ENCODE measurements around the gene SBNO1.

SBNO1 gene

DNA sequence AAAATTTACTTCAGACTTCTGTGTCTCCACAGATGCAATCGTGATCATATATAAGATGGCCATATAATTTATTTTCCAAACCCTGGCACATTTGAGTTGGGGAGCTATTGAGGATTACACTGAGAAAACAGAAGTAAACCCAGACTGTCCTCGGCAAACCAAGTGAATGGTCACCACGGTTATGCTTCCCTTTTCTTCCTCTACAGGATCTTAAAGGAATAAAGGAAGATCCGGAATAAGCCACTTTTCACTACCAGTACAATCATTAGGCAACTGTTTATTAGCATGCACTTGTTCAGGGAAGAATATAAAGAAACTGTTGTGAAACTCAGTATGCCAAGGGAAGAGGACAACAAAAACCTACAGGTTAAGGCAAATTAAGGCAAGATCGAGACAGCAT, 27.6 kb downstream of the SBNO1 start:
- no peaks in the 10 kb centered on the region for H3K27me3 ChIP-seq (ENCODE audit: insufficient read depth, low read length, poor library complexity, severe bottlenecking)
- no peak for TF ChIP-seq EZH2phosphoT487 (IDR thresholded peaks at IDR 0.05; ENCODE audit: borderline replicate concordance)
- TF ChIP-seq, protein P1, sequence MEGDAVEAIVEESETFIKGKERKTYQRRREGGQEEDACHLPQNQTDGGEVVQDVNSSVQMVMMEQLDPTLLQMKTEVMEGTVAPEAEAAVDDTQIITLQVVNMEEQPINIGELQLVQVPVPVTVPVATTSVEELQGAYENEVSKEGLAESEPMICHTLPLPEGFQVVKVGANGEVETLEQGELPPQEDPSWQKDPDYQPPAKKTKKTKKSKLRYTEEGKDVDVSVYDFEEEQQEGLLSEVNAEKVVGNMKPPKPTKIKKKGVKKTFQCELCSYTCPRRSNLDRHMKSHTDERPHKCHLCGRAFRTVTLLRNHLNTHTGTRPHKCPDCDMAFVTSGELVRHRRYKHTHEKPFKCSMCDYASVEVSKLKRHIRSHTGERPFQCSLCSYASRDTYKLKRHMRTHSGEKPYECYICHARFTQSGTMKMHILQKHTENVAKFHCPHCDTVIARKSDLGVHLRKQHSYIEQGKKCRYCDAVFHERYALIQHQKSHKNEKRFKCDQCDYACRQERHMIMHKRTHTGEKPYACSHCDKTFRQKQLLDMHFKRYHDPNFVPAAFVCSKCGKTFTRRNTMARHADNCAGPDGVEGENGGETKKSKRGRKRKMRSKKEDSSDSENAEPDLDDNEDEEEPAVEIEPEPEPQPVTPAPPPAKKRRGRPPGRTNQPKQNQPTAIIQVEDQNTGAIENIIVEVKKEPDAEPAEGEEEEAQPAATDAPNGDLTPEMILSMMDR (conservative IDR thresholded peaks at IDR 0.05; ENCODE audit: low read length) = no peak
- no peak overlapping the region for H3K9ac ChIP-seq (ENCODE audit: low read depth, low read length, poor library complexity, severe bottlenecking)
- H3F3A ChIP-seq (ENCODE audit: low read depth) = no peaks in the 10 kb centered on the region
- no peaks in the 10 kb centered on the region for H3K9me3 ChIP-seq (ENCODE audit: insufficient read depth, low read depth, low read length)
- 0 out of 2 replicates have a peak, but pooled peaks cover 4% of the 10 kb centered on the region for H3K79me2 ChIP-seq (ENCODE audit: insufficient read depth, low read length)
- peaks cover 75% of the 10 kb centered on the region for H3K36me3 ChIP-seq (ENCODE audit: insufficient read depth, low read length)
- no peaks in the 10 kb centered on the region for H3K9me2 ChIP-seq (replicated peaks; ENCODE audit: low read depth, low read length)
- no peak overlapping the region for H3K4me3 ChIP-seq (ENCODE audit: low read length, poor library complexity, severe bottlenecking)
- no peak overlapping the region for H2AFZ ChIP-seq (ENCODE audit: low read length)
- peaks cover 7% of the 10 kb centered on the region for H4K20me1 ChIP-seq (ENCODE audit: insufficient read depth, low read length, poor library complexity, severe bottlenecking)
- no peak overlapping the region for H3K4me2 ChIP-seq (ENCODE audit: low read depth, low read length, poor library complexity, severe bottlenecking)
- no peaks in the 10 kb centered on the region for H3K4me1 ChIP-seq (ENCODE audit: insufficient read depth, low read length, poor library complexity, severe bottlenecking)

DNA sequence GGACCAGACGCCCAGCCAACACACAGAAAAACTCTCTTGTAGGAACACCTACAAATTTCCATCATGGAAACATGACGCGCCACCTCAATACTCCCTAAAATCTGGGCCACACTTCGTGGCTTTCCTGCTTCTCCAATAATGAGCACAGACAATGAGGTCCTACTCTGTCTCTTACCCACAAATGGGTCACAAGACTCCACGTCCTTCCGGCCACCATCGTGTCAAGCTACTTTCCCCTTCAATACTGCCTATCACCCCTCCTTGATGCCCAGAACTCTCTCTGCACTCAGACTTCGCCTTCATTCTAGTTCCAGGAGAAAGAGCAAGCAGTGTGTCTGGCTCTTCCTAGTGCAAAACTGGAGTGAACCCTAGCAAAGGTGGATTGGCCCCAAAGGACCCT, 28.1 kb downstream of the SBNO1 start:
- TF ChIP-seq EZH2phosphoT487 (IDR thresholded peaks at IDR 0.05; ENCODE audit: borderline replicate concordance) = no peak
- TF ChIP-seq, protein P1 (conservative IDR thresholded peaks at IDR 0.05; ENCODE audit: low read length) = no peak
- no peaks in the 10 kb centered on the region for H3K9me3 ChIP-seq (ENCODE audit: insufficient read depth, low read depth, low read length)
- H4K20me1 ChIP-seq (ENCODE audit: insufficient read depth, low read length, poor library complexity, severe bottlenecking) = peaks cover 7% of the 10 kb centered on the region
- H3K79me2 ChIP-seq (ENCODE audit: insufficient read depth, low read length) = 0 out of 2 replicates have a peak, but pooled peaks cover 4% of the 10 kb centered on the region
- H3K36me3 ChIP-seq (ENCODE audit: insufficient read depth, low read length) = peaks cover 79% of the 10 kb centered on the region
- H3K9me2 ChIP-seq (replicated peaks; ENCODE audit: low read depth, low read length) = no peaks in the 10 kb centered on the region
- H2AFZ ChIP-seq (ENCODE audit: low read length) = no peak overlapping the region
- no peaks in the 10 kb centered on the region for H3F3A ChIP-seq (ENCODE audit: low read depth)
- no peaks in the 10 kb centered on the region for H3K27me3 ChIP-seq (ENCODE audit: insufficient read depth, low read length, poor library complexity, severe bottlenecking)
- H3K4me3 ChIP-seq (ENCODE audit: low read length, poor library complexity, severe bottlenecking) = no peak overlapping the region
- no peaks in the 10 kb centered on the region for H3K4me1 ChIP-seq (ENCODE audit: insufficient read depth, low read length, poor library complexity, severe bottlenecking)
- no peak overlapping the region for H3K9ac ChIP-seq (ENCODE audit: low read depth, low read length, poor library complexity, severe bottlenecking)
- H3K4me2 ChIP-seq (ENCODE audit: low read depth, low read length, poor library complexity, severe bottlenecking) = no peak overlapping the region

DNA sequence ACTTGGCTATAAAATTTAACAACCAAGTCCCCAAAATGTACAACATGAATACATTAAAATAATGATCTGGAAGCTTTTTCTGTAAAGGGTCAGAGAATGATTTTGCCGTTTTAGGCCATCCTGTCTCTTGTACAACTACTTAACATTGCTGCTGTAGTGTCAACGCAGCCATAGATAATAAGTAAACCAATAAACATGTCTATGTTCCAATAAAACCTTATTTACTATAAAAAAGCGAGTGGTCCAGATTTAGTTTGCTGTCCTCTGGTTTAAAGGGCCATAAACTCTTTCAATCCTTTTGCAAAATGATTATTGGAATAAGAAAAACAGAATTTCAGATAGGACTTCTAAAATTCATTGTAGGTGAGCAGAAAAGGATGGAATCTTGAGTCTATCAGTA, 29.2 kb downstream of the SBNO1 start:
- Histone ChIP-seq H4K20me1 (ENCODE audit: insufficient read depth, low read length, poor library complexity, severe bottlenecking) (peaks cover 7% of the 10 kb centered on the region), H3K79me2 (ENCODE audit: insufficient read depth, low read length) (0 out of 2 replicates have a peak, but pooled peaks cover 4% of the 10 kb centered on the region), H3K4me1 (ENCODE audit: insufficient read depth, low read length, poor library complexity, severe bottlenecking) (no peaks in the 10 kb centered on the region), H3K27me3 (ENCODE audit: insufficient read depth, low read length, poor library complexity, severe bottlenecking) (no peaks in the 10 kb centered on the region), H3K36me3 (ENCODE audit: insufficient read depth, low read length) (peaks cover 80% of the 10 kb centered on the region), H3F3A (ENCODE audit: low read depth) (no peaks in the 10 kb centered on the region), H3K4me3 (ENCODE audit: low read length, poor library complexity, severe bottlenecking) (no peak overlapping the region), H3K9me3 (ENCODE audit: insufficient read depth, low read depth, low read length) (no peaks in the 10 kb centered on the region), H3K9ac (ENCODE audit: low read depth, low read length, poor library complexity, severe bottlenecking) (no peak overlapping the region), H3K4me2 (ENCODE audit: low read depth, low read length, poor library complexity, severe bottlenecking) (no peak overlapping the region), H3K9me2 (replicated peaks; ENCODE audit: low read depth, low read length) (no peaks in the 10 kb centered on the region), H2AFZ (ENCODE audit: low read length) (no peak overlapping the region)
- TF ChIP-seq, protein P1 (conservative IDR thresholded peaks at IDR 0.05; ENCODE audit: low read length) = no peak
- TF ChIP-seq EZH2phosphoT487 (IDR thresholded peaks at IDR 0.05; ENCODE audit: borderline replicate concordance) = no peak

Measured in Loucy (cell line).